GM21825 (cell line): Measurements from ENCODE around the gene CLEC6A.
"Not testable (repeated sequence)": the region's sequence is repeated elsewhere in the genome, so short reads cannot be mapped to it uniquely, and the experiment has no call there.

ENCODE experiments used
- ATAC-seq: cut with Tn5 transposase; IDR thresholded peaks from one replicate; pipeline ENCODE4 v1.9.1; 2021; ENCODE audit warnings: mild to moderate bottlenecking, moderate library complexity; ENCODE audit not compliant: unreplicated experiment

Gene CLEC6A

DNA sequence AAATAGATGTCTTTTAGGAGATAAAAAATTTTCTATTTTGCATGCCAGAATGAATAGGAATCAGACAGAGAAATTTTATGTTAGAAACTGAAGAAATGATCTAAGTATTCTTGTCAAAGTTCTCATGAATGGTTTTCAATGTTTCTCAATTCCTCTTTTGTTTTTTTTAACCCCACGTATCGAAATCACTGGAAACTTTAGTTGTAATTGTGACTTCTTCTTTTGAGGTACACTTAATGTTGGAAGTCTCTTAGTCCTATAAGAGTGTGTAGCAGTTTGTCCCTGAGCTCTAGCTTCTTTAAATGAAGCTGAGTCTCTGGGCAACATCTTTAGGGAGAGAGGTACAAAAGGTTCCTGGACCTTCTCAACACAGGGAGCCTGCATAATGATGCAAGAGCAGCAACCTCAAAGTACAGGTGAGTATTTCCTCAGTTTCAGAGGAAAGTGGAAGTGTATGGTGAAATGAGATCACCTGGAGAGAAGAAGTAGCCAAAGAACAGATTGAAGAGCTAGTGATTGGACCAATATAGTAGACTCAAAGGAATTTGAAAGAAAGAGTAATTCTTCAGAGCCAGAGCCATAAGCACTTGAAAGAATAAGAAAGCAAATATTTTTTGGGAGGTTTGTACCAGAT, at the start of gene CLEC6A:
Gene CLEC6A, plus strand, starts transcription at position 236 of the 634 bp plus-strand sequence. Its CDS starts 150 bp downstream, at position 386.
- ATAC-seq = no peak

GRCh38 chr12:8419576-8419975, 36.2 kb upstream of the CLEC6A start:
- not testable (repeated sequence) for ATAC-seq

- ATAC-seq = no peak
Measured at GRCh38 chr12:8420506-8420905, 35.3 kb upstream of the CLEC6A start.

- not testable (repeated sequence) for ATAC-seq
Measured at GRCh38 chr12:8444536-8445278, 11.1 kb upstream of the CLEC6A start.

- no peak for ATAC-seq
Measured at GRCh38 chr12:8445731-8446130, 10.0 kb upstream of the CLEC6A start.

- ATAC-seq = no peak
Measured at GRCh38 chr12:8446642-8447547, 8.9 kb upstream of the CLEC6A start.

DNA sequence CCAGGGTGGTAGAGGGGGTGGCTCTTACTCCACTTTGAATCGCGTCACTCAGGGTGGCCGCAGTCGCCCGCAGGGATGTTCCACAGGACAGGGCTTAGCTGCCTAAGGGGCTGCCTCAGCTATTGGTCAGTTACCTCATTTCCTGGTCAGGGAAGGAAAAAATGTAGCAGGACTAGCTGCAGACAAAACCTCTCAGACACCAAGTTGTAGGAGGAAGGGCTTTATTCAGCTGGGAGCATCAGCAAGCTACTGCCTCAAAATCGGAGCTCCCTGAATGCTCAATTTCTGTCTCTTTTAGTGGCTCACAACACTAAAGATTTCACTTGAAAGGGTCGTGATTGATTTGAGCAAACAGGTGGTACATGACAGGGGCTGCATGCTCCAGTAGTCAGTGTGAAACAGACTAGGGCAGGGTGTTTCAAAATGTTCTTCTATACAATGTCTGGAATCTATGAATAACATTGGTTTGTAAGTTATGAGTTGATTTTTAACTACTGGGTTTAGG, 6.4 kb upstream of the CLEC6A start:
- ATAC-seq = no peak

- ATAC-seq = no peak
Measured at GRCh38 chr12:8452036-8452435, 3.7 kb upstream of the CLEC6A start.

- no peak for ATAC-seq
Measured at GRCh38 chr12:8453021-8453513, 2.7 kb upstream of the CLEC6A start.

DNA sequence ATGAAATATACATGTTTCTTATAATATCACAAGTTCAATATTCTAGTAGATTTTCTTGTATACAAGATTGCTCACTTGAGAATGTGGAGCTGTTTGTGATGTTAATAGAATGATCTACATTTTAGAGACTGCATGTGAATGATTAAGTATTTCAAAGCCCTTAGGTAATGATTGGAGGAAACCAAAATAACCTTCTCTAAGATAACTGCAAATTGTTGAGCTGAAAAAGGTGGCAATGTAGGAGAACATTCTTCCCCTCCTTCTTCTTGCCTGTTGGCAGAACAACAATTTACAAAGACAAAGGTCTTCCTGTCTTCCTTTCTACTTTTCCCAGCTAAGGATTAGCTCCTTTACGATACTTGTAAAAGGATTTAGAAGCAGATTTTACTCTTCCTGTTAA, 2.0 kb upstream of the CLEC6A start:
- no peak for ATAC-seq

- no peak for ATAC-seq
Measured at GRCh38 chr12:8455271-8455670, 491 bp upstream of the CLEC6A start.

- ATAC-seq = no peak
Measured at GRCh38 chr12:8461426-8461825, 5.7 kb downstream of the CLEC6A start.

- ATAC-seq = no peak
Measured at GRCh38 chr12:8465301-8465996, 9.7 kb downstream of the CLEC6A start.

DNA sequence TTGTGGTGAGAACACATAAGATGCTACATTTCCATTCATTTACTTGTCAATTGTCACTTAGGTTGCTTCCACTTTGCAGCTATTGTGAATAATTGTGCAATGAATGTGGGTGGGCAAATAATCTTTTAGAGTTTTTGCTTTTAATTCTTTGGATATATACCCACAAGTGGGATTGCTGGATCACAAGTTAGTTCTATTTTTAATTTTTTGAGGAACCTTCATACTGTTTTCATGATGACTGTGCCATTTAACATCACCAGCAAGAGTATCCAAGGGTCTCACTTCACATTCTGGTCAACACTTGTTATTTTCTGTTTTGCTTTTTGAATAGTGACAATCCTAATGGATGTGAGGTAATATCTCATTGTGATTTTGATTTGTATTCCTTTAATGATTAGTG, 10.5 kb downstream of the CLEC6A start:
- ATAC-seq = no peak

DNA sequence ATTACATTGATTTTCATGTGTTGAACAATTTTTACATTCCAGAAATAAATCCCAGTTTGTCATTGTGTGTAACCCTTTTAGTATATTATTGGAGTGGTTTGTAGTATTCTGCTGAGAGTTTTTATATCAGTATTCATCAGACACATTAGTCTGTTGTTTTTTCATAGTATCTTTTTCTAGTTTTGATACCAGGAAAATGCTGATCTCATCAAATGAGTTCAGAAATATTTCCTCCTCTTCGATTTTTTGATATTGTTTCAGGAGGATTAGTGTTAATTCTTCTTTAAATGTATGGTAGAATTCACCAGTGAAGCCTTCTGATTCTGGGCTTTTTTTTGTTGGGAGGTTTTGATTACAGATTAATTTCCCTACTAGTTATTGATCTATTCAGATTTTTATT, 15.3 kb downstream of the CLEC6A start:
- ATAC-seq = no peak

- no peak for ATAC-seq
Measured at GRCh38 chr12:8475508-8476203, 19.9 kb downstream of the CLEC6A start.

DNA sequence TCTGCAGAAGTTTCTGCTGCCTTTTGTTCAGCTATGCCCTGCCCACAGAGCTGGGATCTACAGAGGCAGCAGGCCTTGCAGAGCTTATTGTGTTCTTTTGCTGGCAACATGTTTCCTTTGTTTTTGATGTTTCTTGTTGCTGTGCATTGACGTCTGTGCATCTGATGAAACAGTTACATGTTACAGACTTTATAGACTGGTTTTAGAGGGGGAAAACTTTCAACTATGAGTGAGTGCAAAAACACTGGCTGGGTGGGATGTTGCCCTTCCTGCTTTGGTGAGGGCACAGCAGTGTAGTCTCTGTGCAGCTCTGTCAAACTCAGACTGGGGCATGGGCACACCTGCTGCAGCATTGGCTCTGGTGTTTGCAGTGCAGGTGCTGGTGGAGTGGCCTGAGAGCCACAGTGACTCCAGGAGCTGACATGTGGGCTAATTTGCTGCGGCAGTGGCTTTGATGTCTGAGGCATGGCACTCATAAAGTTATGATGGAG, 26.9 kb downstream of the CLEC6A start:
- no peak for ATAC-seq

GRCh38 chr12:8483079-8483478, 27.3 kb downstream of the CLEC6A start:
- no peak for ATAC-seq

- no peak for ATAC-seq
Measured at GRCh38 chr12:8491646-8492530, 36.1 kb downstream of the CLEC6A start.
